VCaP (cell line): ENCODE results near the gene GH1.

Experiments used
- H3K27ac ChIP-seq: fragments of 450-650 bp; 2 replicates; pipeline ENCODE4 v1.5.1; 2017
- CTCF ChIP-seq: fragments of 450-650 bp; conservative IDR thresholded peaks from 2 replicates; pipeline ENCODE4 v1.5.1; 2017; ENCODE audit warnings: mild to moderate bottlenecking, moderate library complexity

GH1 gene

GRCh38 chr17:63941751-63942150, 23.1 kb upstream of the GH1 start:
- TF ChIP-seq CTCF, result no peak
- H3K27ac ChIP-seq, result no peak overlapping the region

GRCh38 chr17:63941162-63941561, 22.5 kb upstream of the GH1 start:
- TF ChIP-seq CTCF, result no peak
- no peak overlapping the region for H3K27ac ChIP-seq

GRCh38 chr17:63940584-63940983, 21.9 kb upstream of the GH1 start:
- H3K27ac ChIP-seq, result no peak overlapping the region
- no peak for TF ChIP-seq CTCF

GRCh38 chr17:63939884-63940283, 21.2 kb upstream of the GH1 start:
- no peak overlapping the region for H3K27ac ChIP-seq
- TF ChIP-seq CTCF, result no peak

- TF ChIP-seq CTCF, result no peak
- no peak overlapping the region for H3K27ac ChIP-seq
These were observed 20.8 kb upstream of the GH1 start for GRCh38 chr17:63939401-63939800.

GRCh38 chr17:63937920-63938319, 19.3 kb upstream of the GH1 start:
- no peak for TF ChIP-seq CTCF

GRCh38 chr17:63937319-63937718, 18.7 kb upstream of the GH1 start:
- no peak overlapping the region for H3K27ac ChIP-seq

More at GRCh38 chr17:63937920-63938319, 19.3 kb upstream of the GH1 start:
- no peak overlapping the region for H3K27ac ChIP-seq

More at GRCh38 chr17:63937319-63937718, 18.7 kb upstream of the GH1 start:
- no peak for TF ChIP-seq CTCF
